CD4-positive, alpha-beta T cell treated with Interleukin-15 for 4 hours (primary cell): ENCODE data around the gene TNFSF8.

Experiments used
- DNase-seq: peaks from one replicate; pipeline ENCODE4 v3.0.0-alpha.2; 2020; ENCODE audit warnings: low spot score

TNFSF8 gene

GRCh38 chr9:114869845-114870244, 60.5 kb downstream of the TNFSF8 start:
- DNase-seq: peak; percentile 32

- DNase-seq: no peak
Measured at GRCh38 chr9:114869378-114869777, 61.0 kb downstream of the TNFSF8 start.

- no peak for DNase-seq
Measured at GRCh38 chr9:114867327-114867726, 63.1 kb downstream of the TNFSF8 start.

DNA sequence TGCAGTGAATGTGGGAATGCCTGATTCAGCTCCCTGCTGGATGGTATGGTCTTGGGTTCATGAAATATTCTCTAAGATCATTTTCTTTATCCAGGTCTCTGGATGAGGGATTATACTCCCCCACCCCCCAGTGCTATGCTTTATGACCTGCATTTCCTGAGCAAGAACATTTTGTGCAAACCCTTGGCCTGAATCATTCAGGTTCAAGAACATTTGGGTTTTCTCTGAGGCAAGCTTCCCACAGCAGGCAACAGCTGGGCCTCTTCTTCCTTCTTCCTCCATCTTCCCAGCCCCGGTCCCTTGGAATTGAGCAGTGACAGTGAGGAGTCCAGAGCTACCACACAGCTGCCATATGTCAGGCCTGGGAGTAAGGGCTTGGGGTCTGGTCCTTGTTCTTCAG, 65.9 kb downstream of the TNFSF8 start:
- DNase-seq: no peak

DNA sequence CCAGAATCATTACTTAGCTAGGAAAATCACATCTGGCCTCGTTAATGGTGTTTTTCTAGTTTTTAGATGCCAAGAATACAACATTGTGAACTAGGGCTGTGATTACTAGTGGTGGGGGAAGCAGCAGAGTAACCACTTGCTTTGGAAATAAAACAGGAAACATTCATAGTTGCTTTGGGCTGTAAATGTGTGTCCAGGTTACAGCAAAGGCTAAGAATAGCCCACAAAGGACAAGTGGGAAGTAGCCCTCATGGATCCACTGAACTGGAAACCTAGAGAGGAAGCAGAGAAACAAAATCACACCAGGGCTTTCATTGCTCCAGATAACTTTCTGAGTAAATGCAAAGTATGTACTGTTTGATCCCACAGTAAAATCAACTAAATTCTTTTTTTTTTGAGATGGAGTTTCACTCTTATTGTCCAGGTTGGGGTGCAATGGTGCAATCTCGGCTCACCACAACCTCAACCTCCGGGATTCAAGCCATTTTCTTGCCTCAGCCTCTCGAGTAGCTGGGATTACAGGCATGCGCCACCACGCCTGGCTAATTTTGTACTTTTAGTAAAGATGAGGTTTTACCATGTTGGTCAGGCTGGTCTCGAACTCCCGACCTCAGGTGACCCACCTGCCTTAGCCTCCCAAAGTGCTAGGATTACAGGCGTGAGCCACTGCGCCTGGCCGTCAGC, 68.3 kb downstream of the TNFSF8 start:
- no peak for DNase-seq

DNA sequence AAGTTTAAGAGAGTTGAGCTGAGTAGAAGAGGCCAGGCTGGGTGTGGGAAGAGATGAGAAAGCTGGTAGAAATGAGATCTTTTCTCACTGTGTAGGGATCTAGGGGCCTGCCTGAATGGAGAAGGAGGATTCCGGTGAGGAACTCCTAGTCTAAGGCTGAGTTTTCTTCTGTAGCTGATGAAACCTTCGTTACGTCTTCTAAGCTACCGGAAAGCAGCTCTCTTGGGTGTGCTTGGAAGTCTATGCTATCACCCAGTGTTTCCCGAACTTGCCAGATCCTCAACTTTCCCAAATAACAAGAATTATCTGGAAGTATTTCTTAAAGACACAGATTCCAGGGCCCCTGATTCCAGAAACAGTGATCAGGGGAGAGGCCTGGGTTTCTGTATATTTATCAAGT, 69.1 kb downstream of the TNFSF8 start:
- DNase-seq: no peak

GRCh38 chr9:114860187-114860586, 70.2 kb downstream of the TNFSF8 start:
- no peak for DNase-seq

- no peak for DNase-seq
Measured at GRCh38 chr9:114856942-114857315, 73.5 kb downstream of the TNFSF8 start.

DNA sequence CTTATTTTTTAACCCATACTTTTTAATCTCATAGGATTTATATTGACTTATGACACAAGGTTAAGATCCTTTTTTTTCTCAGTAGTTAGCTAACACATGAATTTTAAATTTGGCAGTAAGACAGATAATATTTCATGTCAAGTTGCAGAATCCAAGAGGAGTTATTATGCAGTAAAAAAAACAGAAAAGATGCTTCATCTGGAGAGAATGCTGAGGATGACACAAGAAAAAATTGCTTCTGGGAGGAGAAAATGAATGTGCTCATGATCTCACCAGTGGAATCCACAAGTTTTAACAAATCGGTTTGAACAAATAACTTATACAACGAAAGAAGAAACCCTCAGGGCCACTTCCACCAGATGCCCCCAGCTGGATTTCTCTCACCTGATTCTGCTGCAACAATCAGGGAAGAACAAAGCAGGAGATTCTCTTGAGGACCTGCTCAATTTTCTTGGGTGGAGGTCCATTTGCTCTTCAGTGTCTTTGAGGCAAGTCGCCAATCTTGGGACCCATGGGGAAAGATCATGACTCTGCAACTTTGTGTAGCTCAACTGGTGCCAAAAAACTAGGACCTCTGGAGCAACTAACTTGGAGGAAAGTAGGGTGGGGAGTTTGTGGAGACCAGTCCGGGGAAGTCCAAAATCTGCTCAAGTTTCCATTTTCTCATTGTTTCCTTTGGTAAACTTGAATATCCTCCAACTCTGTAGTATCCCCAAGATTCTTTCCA, 74.0 kb downstream of the TNFSF8 start:
- no peak for DNase-seq

DNA sequence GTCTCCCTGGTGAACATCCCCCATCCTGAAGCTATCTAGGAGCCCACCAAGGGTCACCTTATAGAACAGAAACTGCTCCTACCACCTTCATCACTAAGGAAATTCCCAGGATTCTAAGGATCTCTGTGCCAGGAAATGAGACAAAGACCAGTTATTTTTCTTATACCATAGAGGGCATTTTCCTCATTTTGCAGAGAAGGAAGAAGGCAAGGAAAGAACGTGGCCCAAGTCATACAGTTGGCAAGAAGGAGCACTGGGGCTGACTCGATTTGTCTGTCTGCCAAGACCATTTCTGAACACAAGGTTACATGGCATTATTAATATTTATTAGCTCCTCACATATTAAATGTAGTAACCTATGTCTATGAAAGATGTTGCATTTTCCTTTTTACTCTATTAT, 74.9 kb downstream of the TNFSF8 start:
- DNase-seq: no peak

DNA sequence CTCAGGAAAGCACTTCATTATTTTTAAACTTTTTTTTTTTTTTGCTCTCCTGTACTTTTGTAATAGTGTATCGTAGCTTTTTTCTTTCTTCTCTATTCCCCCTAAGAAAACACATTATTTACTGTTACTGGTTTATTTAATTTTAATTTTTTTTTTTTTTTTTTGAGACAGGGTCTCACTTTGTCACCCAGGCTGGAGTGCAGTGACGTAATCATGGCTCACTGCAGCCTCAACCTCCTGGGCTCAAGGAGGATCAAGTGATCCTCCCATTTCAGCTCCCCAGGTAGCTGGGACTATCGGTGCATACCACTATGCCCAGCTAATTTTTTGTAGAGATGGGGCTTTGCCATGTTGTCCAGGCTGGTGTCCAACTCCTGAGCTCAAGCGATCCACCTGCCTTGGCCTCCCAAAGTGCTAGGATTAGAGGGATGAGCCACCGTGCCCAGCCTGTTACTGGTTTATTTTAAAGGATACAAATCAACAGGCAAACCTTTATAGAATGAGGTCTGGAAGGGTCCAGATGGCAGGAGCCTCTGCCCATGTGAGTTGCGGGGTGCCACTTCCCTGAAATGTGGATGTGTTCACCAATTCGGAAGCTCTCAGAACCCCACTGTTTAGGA, 75.5 kb downstream of the TNFSF8 start:
- DNase-seq: no peak

DNA sequence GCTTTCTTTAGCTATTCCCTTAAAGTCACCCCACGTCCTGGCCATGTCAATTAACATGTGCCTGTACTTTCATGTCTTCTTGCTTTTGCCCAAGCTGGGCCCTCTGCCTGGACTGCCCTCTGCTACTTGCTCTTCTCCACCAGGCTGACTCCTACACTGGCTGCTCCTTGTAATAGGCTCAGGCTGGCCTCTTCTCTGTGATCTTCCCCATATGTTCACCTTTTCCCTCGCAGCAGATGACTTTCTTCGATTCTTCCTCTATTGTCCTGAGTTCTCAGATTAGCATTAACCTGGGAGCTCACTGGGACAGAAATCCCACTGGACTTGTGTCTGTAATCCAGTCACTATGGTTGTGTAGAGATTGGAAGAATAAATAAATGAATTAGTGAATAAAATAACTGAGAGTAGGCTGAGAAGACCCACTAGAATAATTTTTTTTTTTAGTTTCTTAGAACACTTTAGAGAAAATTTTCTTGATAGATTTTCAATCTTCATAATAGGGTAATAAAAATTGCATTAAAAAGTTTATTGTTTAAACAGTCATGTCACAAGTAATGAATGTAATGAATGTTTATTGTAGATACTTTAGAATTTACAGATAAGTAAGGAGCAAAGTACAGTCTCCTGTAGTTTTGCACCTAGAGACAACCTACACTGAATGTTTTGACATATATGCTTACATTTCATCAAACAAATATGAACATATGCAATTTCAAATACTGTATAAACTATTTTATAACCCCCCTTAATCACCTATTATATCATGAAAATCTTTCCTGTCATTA, 77.1 kb downstream of the TNFSF8 start:
- DNase-seq: no peak

DNA sequence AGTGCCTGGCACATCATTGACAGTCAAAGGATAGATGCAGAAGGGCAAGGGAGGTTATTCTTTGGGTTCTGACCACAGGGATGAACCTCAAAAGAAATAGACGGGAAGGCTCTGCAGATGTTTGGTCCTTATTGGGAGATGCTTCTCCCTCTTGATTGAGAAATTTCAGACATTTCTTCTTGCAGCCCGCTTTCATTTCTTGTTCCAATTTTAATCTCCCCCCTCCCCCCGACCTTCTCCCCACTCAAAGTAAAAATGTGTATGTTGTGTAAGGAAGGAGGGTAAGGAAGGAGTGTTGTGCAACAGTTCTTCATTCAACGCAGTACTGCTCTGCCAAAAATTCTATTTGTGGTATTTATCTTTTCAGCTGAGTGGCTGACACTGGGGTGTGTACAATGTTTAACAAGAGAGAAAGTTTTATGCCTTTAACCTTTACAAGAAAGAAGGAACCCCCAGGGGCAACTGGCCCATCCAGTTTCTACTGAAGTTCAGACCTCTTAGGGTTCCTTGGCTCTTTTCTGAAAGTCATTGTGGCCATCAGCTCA, 78.3 kb downstream of the TNFSF8 start:
- no peak for DNase-seq

DNA sequence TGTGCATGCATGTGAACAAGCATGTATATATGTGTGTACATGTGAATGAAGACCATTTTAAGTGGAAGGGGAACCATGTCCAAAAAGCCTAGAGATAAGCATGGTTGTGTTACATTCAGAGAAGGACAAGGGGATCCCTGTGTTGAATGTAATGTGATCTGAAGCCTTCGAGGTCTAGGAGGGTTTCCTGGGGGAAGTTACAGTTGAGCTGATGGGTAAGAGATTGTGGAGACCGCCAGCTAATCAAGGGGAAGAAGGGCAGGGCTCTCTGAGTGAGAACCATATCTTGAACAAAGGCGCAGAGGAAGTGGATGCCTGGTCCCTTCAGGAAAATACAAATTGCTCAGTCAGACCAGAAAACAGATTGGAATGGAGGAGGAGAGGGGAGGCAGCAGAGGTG, 79.1 kb downstream of the TNFSF8 start:
- DNase-seq: no peak
